HG02642 (cell line): Measurements from ENCODE around the gene ALCAM.

ENCODE experiments used
- ATAC-seq: cut with Tn5 transposase; IDR thresholded peaks from one replicate; pipeline ENCODE4 v1.9.1; 2021; ENCODE audit warnings: mild to moderate bottlenecking; ENCODE audit not compliant: unreplicated experiment, poor library complexity

Gene ALCAM

DNA sequence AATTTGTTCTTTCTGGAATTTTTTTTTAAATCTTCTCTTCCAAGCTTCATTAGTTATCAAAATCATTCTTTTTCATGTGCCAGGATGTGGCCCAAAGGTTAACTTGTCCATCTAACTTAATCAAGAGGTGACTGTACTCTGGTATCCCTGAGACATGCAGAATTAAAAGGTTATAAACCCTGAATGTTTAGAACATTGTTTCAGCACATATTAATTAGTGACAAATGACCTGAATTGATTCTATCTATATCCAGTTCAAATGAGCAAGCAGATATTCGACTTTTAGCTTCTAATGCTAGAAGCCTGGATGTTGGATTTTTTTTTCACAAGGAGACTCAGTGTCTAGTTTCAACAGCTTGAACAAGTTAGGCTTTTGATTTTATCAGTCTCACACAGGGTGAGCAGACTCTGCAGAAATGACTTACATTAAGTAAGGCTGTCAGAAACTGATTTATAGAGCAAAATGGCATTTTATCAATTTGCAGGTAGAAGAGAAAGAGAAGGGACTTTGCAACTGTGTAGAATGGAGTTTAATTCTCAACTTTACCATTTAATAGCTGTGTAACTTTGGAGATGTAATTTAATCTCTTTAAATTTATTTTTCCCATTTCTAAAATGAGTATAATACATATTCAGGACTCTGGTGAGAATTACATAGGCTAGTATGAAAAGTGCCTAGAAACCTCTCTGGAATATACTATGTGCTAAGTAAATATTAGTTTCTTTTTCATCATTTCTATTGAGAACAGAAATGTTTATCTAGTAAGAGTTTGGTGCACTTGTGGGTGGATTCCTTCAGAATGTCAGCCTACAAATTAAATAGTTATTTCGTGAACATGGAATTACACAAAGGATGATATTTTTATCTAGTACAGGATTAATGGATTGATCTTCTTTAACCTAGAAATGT is 100.0 kb downstream of the ALCAM start:
- no peak for ATAC-seq

DNA sequence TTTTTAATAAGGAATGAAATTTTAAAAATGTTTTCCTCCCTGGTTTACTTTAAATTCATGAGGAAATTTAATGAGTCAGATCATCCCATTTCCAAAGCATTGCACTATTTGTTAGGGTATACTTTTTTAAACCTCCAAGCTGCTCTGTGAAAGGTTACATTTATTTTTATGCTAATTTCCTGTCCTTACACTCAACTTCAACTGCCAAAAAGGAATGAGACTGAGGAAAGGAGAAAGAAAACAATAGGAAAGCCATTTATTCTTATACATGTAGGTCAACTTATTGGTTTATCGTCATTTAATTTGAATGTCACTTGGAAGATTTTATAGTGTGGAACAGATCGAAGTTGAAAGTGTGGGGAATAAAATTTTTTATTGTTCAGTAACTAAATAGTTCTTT is 104.1 kb downstream of the ALCAM start:
- ATAC-seq = no peak

GRCh38 chr3:105473521-105474223 is 107.0 kb downstream of the ALCAM start:
- ATAC-seq = peak; percentile 82

DNA sequence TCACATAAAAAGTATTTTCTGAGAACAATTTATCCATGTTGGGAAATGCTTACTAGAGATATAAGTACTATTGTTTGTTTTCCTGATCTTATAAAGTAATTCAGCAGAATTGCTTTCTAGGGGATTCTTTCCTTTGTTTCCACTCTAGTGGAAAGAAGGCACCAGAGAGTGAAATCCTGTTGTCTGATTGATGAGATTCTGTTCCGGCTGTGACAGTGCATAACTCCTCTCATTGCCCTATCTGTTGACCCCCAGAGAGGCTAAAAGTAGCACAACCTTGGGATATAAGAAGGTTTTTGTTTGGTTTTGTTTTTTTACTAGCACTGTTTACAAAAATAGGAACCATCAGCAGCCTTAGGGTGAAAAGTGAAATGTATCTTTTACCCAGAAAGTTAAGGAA is 114.1 kb downstream of the ALCAM start:
- no peak for ATAC-seq

DNA sequence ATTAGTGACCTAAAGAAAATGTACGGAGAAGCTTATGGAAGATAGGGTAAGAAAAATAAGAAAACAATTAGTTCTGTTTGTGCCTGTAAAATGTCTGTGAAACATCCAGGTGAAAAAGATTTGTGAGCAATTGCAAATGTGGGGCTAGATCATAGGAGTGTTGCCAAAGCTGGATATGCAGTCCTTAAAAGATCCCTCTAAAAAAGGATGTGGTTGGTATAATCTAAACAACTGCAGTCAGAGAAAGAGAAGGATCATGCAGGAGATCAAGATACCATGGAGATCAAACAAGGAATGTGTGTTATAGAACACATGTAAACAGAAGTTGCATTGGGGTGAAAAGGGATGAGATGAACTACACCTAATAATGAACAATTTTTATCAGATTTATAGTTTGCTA is 116.8 kb downstream of the ALCAM start:
- ATAC-seq = no peak

DNA sequence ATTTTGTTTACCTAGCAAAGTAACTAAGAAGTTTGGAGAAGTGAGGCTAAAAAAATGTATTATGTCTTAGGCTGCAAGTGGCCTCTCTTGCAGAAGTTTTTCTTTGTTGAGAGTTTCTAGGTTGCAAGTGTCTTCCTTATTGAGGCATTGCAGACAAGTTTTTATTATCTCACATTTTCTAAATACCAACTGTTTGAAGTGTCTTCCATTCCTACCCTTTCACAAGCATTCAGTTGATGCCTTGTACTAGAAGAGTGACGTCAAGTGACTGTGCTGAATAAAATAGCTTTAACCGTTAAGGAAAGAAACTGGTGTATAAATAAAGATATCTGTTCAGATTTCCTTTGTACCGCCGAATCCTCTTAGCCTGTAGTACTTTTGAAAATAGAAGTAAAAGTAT is 123.3 kb downstream of the ALCAM start:
- no peak for ATAC-seq

GRCh38 chr3:105493305-105493892 is 126.7 kb downstream of the ALCAM start:
- no peak for ATAC-seq

DNA sequence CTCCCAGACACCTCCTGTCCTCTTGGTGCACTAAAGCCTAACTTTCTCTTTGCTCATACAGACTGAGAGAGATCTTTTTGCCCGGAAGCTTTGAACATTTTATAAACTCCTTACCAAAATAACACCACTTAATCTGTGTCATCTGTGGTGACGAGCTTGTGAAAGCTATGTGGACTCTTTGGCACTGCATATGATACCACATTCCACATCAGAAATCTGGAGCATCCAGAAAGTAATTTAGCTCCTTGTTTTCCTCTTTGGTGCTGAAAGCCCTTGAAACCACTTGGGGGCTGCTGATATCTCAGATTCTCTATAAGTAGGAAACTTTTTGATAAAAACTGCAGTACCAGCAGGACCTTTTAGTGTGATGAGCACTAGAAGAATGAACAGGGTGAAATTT is 128.3 kb downstream of the ALCAM start:
- no peak for ATAC-seq

DNA sequence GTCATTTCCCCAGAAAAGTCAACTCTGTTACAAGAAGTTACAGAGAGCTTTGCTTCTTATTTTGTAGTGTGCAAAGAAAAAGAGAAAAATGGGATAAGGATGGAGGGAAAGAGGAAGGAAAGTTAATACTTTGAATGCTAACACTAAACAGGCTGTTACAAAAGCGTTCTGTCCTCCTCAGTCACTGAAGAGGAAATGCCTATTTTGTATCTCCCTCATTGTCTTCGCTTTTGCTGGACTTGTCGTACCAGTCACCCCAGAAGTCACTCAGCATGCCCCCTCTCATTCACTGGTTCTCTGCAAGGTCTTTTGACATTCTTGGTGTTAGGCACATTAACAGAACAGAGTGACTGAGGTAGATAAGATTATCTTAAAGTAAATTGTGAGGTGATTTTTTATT is 129.6 kb downstream of the ALCAM start:
- ATAC-seq = no peak

GRCh38 chr3:105497386-105497785 is 130.7 kb downstream of the ALCAM start:
- no peak for ATAC-seq

- no peak for ATAC-seq
Measured at GRCh38 chr3:105499961-105500360, 133.3 kb downstream of the ALCAM start.

DNA sequence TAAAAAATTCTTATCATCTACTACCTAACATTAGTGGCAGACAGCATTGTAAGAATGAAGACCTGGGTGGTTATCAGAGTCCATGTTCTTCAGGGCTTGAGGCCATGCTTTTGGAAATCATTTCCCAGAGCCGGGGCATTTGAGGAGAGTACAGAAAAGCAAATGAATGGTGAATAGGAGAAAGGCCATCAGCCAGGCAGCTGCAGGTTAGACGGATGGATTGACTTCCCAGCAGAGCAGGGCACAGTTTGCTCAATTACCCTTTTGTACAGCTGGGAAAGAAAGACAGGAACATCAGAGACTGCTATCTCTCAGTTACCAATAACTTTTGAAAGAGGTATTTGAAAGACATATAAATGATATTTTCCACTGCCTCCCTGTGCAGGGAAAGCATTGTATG is 135.6 kb downstream of the ALCAM start:
- ATAC-seq = no peak

GRCh38 chr3:105503191-105503593 is 136.5 kb downstream of the ALCAM start:
- no peak for ATAC-seq

- no peak for ATAC-seq
Measured at GRCh38 chr3:105504440-105504951, 137.8 kb downstream of the ALCAM start.

GRCh38 chr3:105505170-105505569 is 138.5 kb downstream of the ALCAM start:
- no peak for ATAC-seq

DNA sequence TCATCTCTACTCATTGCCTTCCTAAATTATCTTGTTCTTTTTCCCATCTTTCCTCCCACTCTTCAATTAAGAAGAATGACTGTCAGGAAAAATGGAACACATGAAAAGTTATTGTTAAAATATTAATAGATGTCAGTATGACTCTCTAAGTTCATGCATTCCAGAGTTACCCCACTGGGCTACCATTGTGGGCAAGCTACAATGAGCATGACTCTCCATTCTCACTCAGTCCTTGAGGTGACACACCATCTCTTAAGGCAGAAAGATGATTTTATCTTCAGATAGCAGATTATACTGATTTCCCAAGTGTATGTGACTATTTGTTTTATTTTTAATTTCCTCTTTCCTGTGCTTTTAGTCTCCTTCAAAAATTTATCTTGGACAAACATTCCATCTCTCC is 144.3 kb downstream of the ALCAM start:
- ATAC-seq = no peak

GRCh38 chr3:105512061-105512460 is 145.4 kb downstream of the ALCAM start:
- ATAC-seq = no peak

DNA sequence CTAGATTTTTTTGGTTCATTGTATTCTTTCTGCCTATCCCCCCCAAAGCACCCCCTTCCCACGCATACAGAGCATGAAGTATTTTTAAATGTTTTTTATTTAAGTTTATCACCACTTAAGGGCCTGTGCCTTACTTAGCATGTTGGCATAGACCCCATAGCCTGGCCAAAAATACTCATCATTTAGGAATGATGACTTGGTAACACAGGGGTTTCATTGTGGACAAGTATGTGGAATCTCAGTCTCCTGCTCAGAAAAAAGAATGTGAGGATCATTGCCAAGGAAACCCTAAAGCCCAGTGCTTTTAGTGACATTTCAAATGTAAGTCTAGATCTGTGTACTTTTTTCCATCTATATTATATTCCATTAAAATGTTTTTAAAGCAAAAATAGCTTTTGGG is 146.3 kb downstream of the ALCAM start:
- ATAC-seq = no peak

GRCh38 chr3:105513886-105514285 is 147.2 kb downstream of the ALCAM start:
- no peak for ATAC-seq

- ATAC-seq = no peak
Measured at GRCh38 chr3:105515372-105515771, 148.7 kb downstream of the ALCAM start.

- no peak for ATAC-seq
Measured at GRCh38 chr3:105516972-105517371, 150.3 kb downstream of the ALCAM start.
